GM19455 (cell line): ENCODE results near the gene ZCRB1.
"Not testable (repeated sequence)": the region's sequence is repeated elsewhere in the genome, so short reads cannot be mapped to it uniquely, and the experiment has no call there.

Experiments
- ATAC-seq: cut with Tn5 transposase; IDR thresholded peaks from one replicate; pipeline ENCODE4 v1.9.1; 2021; ENCODE audit not compliant: unreplicated experiment

ZCRB1 gene

DNA sequence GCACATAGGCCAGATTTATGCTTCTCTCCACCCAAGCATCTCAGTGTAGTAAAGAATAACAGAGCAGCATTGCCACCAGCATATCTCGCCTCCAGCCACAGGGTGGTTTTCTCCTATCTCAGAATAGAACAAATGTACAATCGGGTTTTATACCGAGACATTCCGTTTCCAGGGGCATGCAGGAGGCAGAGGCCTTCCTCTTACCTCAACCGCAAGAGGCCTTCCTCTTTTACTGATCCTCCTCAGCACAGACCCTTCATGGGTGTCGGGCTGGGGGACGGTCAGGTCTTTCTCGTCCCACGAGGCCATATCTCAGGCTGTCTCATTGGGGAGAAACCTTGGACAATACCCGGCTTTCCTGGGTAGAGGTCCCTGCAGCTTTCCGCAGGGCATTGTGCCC is 4.2 kb upstream of the ZCRB1 start:
- not testable (repeated sequence) for ATAC-seq

DNA sequence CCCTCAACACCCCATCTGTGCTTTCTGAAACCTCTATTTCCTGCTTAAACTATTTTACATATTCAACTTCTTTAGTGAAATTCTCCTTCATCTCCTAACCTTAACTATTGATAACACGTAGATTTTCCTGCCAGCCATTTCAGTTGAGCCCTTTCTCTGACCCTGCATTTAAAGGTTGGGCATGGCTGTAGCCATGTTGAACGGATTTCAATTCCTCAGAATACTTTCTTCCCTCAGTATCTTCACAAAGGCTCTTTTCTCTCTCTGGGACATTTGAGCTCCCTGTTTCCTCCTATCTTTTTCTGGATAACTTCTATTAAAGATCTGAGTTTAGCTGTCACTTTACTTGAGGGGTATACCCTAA is 1.3 kb upstream of the ZCRB1 start:
- no peak for ATAC-seq

DNA sequence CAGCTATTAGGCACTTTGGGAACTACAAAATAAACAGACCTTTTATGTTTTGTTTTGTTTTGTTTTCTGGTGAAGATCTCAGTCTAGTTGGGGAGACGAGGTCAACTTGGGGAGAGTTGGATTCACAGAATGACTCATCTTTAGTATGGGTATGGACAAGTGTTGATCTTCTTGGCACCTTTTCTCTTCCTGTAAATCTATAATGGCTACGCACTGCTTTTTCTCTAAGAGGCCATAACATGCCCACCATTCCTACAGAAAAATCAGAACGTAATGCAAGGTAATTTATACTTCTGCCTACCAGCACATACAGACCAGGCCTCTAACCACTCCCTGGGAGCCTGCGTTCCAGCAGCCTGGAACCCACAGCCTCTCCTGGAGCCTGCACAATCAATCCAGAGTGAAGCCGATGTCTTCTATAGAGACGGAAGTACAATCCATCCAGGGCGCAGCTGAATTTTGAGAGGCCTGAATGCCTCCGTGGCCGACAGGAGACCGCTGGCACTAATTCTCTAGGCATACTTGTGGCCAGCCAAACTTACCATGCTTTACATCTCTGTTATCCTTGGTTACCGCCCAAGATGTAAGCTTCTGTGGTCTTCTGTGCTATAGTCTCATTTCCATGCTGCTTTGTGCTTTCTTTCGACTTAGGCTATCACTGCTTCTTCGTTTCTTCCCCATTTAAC is 790 bp upstream of the ZCRB1 start:
- peak; percentile 22 for ATAC-seq

DNA sequence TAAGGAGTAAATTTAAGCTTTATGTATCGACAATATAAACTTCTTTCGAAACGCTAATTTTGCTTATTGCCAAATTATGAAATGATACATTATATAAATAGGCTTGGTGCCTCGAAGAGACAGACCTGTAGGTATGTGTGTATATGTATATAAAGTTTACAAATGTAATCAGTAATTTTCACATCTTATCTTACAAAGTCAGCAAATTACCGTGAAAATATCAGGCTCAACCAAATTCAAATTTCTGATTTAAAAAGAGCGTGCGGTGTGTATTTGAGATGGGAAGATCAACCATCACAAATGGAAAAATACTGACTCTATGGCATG is 605 bp downstream of the ZCRB1 start:
- no peak for ATAC-seq

DNA sequence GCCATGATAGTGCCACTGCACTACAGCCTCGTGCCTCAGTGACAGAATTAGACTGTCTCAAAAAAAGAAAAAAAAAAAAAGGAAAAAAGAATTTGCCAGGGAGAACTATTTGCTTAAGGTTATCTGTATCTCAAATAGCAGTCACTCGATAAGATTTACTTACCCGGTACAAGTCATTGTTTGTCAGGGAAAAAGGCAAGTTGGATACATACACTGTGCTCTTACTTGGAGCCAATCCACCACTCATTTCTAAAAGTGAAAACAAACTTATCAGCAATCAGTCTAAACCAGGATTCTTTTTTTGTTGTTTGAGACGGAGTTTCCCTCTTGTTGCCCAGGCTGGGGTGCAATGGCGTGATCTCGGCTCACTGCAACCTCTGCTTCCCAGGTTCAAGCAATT is 2.0 kb downstream of the ZCRB1 start:
- no peak for ATAC-seq

DNA sequence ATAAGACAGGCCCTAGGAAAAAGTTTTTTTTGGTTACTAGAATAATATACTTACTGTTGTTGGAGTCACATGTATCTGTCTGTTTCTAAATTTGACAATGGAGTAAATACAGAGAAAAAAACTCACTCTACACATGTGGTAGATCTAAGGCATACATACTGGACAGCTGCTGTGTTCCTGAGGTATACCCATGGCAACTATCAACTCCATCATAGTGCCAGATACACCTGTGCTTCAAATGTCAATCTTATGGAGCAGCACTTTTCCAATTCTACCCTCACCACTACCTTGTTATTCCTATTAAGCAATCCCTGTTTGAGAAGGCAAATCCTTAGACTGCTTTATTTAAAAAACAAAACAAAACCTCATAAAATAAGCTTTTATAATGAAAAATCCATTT is 3.3 kb downstream of the ZCRB1 start:
- no peak for ATAC-seq

DNA sequence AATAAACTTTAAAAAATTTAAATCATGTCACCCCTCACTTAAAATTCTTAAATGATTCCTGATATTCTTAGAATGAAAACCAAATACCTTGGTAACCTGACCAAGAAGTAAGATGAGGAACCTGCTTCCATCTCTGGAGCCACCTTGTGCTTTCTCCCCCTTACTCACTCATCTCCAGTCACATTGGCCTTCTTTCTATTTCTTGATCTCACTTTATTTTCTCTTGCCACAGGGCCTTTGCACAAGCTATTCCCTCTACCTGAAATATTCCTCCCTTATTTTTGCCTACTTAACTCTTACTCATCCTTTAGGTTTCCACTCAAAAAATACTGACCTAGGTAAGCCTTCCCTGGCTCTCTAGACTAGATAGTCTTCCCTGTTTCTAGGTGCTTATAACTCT is 5.1 kb downstream of the ZCRB1 start:
- ATAC-seq = no peak

DNA sequence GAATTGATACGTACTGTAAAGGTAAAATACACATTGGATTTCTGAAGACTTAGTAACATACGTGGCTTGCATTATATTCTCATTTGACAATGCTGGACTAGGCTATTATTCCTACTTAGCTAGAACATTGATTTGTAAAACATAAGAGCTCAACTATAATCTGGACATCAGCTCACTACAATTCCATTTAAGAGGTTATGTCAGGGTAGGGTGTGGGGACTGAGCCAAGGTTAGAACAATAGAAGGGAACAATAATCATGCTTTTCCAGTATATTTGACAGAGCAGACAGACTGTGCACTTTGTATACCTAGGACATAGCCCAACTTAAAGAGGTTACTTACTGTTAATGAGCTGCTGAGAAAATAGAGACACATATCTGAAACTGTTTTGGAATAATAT is 10.8 kb downstream of the ZCRB1 start:
- no peak for ATAC-seq

DNA sequence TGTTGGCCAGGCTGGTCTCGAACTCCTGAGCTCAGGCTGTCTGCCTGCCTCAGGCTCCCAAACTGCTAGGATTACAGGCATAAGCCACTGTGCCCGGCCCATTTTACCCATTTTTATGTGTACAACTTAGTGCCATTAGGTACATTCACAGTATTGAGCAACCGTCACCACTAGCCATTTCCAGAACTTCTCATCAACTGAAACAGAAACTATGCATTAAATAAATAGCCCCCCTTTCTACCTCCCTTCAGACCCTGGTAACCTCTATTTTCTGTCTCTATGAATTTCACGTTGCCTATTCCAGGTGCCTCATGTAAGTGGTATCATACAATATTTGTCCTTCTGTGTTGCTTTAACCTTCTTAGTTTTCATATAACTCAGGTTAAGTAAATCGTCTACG is 15.9 kb downstream of the ZCRB1 start:
- ATAC-seq = no peak

DNA sequence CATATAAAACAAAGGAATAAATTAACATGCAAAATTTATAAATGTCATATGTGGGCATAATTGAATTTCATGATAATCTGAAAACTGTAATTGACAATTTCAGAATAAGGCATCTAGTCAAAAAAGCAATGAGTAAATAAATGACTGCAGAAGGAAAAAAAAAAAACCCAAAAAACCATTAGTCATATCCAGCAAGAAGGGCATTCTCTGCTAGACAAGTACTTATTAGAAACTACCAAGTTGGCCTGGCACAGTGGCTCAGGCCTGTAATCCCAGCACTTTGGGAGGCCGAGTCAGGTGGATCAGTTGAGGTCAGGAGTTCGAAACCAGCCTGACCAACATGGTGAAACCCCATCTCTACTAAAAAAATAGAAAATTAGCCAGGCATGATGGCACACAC is 17.5 kb downstream of the ZCRB1 start:
- no peak for ATAC-seq

DNA sequence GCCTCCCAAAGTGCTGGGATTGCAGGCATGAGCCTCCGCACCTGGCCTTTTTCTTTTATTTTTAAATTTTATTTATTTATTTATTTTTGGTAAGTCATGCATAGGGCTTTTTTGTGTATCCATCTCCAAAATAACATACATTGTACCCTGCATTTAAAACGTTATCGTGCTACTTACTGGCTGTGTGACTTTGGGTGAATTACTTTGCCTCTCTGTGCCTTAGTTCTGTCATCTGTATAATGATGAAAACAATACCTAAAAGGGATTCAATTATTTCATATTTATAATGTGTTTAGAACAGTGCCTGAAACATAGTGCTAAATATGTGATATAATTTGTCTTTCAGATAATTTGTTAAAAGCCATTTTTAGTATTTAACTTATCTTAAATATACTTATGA is 19.6 kb downstream of the ZCRB1 start:
- ATAC-seq = no peak

DNA sequence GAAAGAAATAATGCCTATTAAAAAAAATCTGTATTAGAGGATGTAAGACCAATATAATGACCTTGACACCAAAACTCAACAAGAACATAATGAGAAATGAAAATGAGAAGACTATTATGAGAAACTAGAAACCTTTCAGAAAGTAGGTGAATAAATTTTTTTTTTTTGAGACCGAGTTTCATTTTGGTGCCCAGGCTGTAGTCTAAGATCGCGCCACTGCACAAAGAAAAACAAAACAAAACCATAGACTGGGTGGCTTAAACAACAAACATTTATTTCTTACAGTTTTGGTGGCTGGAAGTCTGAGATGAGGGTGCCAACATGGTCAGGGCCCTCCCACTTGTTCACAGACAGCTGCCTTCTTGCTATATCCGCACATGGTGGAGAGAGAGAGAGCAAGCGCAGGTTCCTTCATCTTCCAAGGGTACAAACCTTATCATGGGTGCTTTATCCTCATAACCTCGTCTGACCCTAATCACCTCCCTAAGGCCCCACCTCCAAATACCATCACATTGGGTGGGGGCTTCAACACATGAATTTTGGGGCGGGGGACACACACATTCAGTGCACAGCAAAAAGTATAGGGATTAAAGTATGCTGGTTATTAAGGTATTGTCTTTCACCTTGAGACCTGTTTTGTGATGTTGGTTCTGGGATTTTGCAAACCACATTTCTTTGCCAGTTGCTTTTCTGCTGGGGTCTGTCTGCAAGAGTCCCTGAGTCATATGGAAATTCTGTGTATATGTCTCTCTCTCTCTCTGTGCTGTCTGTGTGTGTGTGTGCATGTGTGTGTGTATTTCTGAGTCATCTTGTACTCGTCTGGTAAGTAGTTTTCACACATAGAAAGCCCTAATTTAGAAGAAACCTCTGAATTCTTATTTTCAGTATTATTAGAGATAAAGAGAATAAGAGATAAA is 26.2 kb downstream of the ZCRB1 start:
- peak; percentile 81 for ATAC-seq

DNA sequence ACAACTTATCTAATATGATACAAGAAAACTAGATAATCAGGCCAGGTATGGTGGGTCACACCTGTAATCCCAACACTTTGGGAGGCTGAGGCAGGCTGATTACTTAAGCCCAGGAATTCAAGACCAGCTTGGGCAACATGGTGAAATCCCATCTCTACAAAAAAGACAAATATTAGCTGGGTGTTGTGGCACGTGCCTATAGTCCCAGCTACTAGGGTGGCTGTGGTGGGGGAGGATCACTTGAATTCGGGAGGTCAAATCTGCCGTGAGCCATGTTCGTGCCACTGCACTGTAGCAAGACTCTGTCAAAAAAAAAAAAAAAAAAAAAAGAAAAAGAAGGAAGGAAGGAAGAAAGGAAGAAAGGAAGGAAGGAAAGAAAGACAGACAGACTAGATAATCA is 27.0 kb downstream of the ZCRB1 start:
- no peak for ATAC-seq

DNA sequence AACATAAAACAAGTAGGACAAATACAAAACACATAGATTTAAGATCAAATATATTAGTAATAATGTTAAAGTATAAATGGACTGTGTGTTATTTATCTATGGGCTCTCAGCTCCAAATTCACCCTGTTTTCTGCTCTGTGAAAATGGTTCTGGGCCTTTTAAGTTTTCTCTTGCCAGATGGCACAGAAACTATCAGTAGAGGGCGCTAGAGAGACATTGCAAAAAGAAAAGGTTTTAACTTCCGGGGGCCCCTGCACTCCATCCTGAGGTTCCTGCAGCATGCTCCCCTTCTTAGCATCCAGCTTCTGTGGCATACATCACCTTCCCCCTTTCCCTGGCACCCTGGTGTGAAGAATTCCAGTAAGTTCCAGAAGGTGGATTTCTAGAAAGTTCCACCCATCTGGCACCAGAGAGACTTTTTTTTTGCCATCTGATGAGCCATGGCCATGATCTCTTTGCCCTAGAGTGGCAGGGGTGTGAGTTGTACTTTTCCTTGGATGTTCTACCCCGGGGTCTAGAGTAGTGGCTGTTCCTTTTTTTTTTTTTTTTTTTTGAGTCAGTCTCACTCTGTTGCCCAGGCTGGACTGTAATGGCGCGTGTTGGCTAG is 29.3 kb downstream of the ZCRB1 start:
- ATAC-seq = no peak

DNA sequence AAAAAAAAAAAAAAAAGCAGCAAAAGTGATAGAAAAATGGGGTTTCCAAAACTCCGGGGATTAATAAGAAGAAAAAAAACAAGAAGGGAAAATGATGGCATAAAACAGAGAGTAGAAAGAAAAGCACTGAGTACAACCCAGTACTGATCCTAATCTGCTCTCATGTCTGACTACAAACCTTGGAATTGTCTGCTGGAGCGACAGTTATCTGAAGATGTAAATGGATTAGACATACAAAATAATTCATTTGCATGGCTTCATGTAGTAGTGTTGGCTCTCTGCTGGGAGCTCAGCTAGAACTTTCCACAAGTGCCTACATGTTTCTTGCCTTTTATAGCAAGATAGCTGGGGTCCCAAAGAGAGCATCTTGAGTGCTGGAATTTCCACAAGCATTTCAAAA is 34.2 kb downstream of the ZCRB1 start:
- ATAC-seq = no peak

DNA sequence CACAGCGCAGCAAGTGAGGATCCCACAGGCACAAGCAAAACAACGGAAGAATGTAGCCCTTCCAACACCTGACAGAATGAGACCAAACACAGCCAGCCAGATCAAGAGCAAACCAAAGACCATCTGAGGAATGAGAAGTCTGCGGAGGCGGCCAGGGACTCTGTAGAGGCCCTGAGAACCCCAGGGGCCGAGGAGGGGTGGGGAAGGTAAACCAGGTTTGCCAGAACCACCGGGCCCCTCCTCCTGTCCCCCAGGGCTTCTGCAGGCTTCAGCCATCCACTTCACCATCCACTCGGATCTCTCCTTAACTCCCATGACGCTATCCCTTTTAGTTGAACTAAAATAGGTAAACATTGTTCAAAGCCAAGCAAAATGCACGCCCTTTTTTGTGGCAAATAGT is 37.4 kb downstream of the ZCRB1 start:
- ATAC-seq = no peak

DNA sequence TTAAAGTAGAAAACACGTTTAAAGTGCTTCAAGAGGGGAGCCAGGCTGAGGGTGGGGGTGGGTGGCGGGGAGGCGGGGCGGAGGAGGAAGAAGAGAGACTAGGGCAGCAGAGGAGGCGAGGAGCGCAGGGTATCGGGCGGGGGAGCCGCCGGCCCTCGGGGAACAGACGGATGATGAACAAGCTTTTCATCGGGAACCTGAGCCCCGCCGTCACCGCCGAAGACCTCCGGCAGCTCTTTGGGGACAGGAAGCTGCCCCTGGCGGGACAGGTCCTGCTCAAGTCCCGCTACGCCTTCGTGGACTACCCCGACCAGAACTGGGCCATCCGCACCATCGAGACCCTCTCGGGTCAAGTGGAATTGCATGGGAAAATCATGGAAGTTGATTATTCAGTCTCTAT is 39.2 kb downstream of the ZCRB1 start:
- ATAC-seq = no peak

DNA sequence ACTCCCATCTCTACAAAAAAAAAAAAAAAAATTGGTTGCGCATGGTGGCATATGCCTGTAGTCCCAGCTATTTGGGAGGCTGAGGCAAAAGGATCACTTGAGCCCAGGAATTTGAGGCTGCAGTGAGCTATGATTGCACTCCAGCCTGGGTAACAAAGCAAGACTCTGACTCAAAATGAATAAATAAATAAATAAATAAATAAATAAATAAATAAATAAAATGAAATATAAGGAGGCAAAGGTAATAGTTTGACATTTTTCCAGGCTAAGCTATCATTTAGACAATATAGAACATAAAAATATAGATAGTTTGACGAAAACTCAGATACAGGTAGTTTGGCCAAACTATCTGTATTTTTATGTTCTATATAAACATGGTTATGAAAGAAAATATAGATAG is 40.5 kb downstream of the ZCRB1 start:
- no peak for ATAC-seq

DNA sequence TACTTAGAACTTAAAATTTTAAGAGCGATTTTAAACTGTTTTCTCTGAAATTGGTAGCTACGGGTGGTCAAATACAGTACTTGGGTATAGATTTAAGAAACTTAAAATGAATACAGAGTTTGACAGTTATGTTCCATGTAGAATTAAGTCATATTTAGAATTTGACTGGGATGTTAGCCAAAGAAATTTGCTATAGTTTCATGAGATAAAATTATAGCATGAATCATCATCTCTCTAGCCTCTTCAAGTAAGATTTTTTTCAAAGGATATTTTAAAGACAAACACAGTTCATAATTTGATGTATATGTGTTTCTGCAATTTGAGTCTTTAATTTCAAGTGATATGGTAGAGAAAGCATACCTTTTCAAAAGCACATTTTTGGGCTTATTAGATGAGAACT is 41.0 kb downstream of the ZCRB1 start:
- ATAC-seq = no peak

DNA sequence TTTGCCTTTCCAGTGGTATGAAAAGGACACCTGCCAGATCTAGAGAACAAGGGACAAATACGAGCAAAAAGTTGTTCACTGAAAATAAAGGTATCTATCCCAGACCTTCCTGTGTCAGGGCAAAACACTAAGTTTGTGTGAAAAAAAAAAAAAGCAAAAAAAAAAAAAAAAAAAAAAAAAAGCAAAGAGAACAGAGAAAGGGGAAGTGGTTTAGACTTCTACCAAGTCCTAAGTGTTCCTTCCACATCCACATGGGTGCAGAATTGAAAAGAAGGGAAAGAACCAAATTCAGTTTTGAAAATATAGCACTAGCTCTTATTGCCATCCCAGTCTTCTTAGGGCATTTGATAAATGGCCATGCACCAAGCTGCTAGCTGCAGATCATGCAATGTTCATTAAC is 41.7 kb downstream of the ZCRB1 start:
- no peak for ATAC-seq

DNA sequence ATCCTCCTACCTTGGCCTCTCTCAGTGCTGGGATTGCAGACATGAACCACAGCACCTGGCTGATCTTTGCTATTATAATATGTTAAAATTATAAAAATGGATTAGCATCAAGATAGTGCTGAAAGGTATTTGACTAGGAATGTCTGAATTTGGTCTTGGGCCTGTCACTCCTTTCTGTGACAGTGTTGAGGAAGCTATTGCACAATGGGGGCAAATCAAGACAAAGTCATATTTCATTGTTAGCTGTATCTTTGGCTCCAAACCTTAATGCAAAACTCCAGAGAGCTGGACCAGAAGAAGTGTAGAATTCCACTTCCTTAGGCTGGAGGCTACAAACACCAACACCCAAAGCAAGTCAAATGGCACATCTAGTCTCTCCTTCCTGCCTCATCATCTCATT is 42.2 kb downstream of the ZCRB1 start:
- ATAC-seq = no peak

DNA sequence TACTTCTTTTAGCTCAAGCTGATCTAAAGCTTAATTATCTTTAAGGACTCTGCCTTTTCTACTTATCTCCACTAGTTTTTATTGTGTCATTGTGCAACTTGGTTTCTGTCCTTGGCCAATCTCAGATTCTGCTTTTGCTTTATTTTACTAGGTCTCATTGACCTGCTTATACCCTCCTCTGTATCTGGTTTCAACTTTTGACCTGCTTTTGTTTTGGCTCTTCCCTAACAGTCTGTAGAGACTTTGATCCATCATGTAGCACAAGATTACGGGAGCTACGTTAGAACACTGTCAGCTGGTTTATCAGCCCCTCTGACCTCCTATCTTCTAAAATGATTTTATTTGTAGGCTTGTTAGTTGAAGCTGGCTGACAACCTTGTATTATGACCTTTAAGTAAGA is 43.6 kb downstream of the ZCRB1 start:
- no peak for ATAC-seq
